H1 (cell line): ENCODE results near the gene TNF. TPM values are rescaled to one million over a fixed set of nuclear protein-coding genes. Genes with fewer than 3 reads are reported as not detected.

Experiments
- ATF2 ChIP-seq: IDR thresholded peaks from 2 replicates; pipeline ENCODE4 v1.6.1; 2012; ENCODE audit warnings: low read length, inconsistent platforms
- EP300 ChIP-seq, 2 experiments: IDR thresholded peaks; 1 replicate in 1 of 2; 2 replicates in 1 of 2; pipeline ENCODE4 v1.6.1; 2011 to 2012; ENCODE audit warnings: low read depth in 2 of 2, low read length in 2 of 2, mild to moderate bottlenecking in 2 of 2, borderline replicate concordance in 1 of 2, inconsistent platforms in 1 of 2, moderate library complexity in 1 of 2
- JUND ChIP-seq: IDR thresholded peaks from 2 replicates; pipeline ENCODE4 v1.6.1; 2011; ENCODE audit warnings: mild to moderate bottlenecking, improper control_type of control experiment, low read length
- NRF1 ChIP-seq: IDR thresholded peaks from 2 replicates; pipeline ENCODE4 v1.6.1; 2011; ENCODE audit warnings: mild to moderate bottlenecking, low read depth, low read length, improper control_type of control experiment
- RNF2 ChIP-seq: fragments of 200-900, 300-1000 bp; sonication (generic); IDR thresholded peaks from 2 replicates; pipeline ENCODE4 v1.7.1; 2016; ENCODE audit warnings: borderline replicate concordance, low read depth, mild to moderate bottlenecking, antibody characterized with exemption, low read length; ENCODE audit not compliant: poor library complexity, severe bottlenecking; ENCODE audit errors: missing control alignments
- polyA plus RNA-seq, 7 experiments: library from polyadenylated mRNA; depleted of rRNA in 3 of 7; stranded (reverse) in 5 of 7; unstranded in 2 of 7; fragments of >200 nt in 5 of 7; fragments of 200-250 nt in 2 of 7; gene quantifications; 1 replicate in 5 of 7; 2 replicates in 1 of 7; 4 replicates in 1 of 7; pipeline versions ENCODE4 v1.2.1 to v1.2.3, GENCODE V29; 2011 to 2013; ENCODE audit warnings: missing spikeins in 2 of 7, mixed read lengths in 2 of 7
- total RNA-seq: library from RNA; stranded (reverse); fragmentation: NEBNext Ultra II Directional; extraction: Animal tissue kit (Norgen Biotek cat#: 25700); gene quantifications from 2 replicates; pipeline ENCODE4 v1.2.1, GENCODE V29; 2021

Gene TNF
- total and polyA plus RNA-seq, 2 of the 8 experiments (the other 6 are each of a cell fraction or from before 2014, with no cell fraction given) = not detected

DNA sequence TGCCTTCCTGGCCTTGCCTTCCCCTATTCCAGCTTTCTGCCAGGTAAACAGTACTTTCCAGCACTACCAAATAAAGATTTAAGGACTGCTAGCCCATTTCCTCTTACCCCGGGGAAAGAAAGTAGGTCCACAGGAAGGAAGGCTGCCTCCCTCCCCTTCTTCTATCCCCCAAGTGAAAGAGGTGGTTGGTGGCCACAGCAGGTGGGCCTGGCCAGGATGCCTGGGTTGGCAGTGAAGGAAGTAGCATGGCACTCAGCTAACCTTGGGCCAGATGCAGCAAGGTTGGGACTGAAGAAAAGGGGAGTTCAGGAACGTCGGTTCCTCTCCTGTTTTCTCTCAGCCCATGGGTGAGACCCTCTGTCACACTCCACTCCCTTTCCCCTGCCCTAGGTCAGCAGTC lies 19.1 kb upstream of the TNF start (continued):
- TF ChIP-seq ATF2 = no peak
- TF ChIP-seq RNF2 = no peak
- TF ChIP-seq JUND = no peak
- no peak for TF ChIP-seq EP300 (IDR thresholded peaks at IDR 0.05; ENCODE audit: borderline replicate concordance in 1 of 2, low read depth in 2 of 2, low read length in 2 of 2)
- no peak for TF ChIP-seq NRF1
- TF ChIP-seq, all 59 proteins: peak for 0
